Left lung (tissue), 10 donors: Measurements from ENCODE around the gene SRRT. TPM values are rescaled to one million over a fixed set of nuclear protein-coding genes. Genes with fewer than 3 reads are reported as not detected.
"Not testable (repeated sequence)": the region's sequence is repeated elsewhere in the genome, so short reads cannot be mapped to it uniquely, and the experiment has no call there.

Source experiments
- ATAC-seq: fragments of 200-7000 bp; cut with Tn5 transposase; one replicate; pipeline ENCODE4 v1.9.1; 2020; ENCODE audit warnings: moderate library complexity
- DNase-seq, 4 donors: peaks; one replicate each; pipeline ENCODE4 v3.0.0-alpha.2; 2013 to 2020
- H3K27ac ChIP-seq, 2 donors: fragments of 200-600 bp; sonication (generic) in 1 of 2; one replicate each; pipeline versions ENCODE4 v1.5.0 to v1.8.0; 2020 to 2021
- H3K27me3 ChIP-seq, 2 donors: fragments of 200-600 bp; sonication (generic) in 1 of 2; one replicate each; pipeline versions ENCODE4 v1.5.0 to v1.8.0; 2020 to 2021
- H3K36me3 ChIP-seq, 2 donors: fragments of 200-600 bp; sonication (generic) in 1 of 2; one replicate each; pipeline versions ENCODE4 v1.5.0 to v1.8.0; 2020 to 2021
- H3K4me1 ChIP-seq, 2 donors: fragments of 200-600 bp; one replicate each; pipeline ENCODE4 v1.8.0; 2021
- H3K4me3 ChIP-seq, 2 donors: fragments of 200-600 bp; sonication (generic) in 1 of 2; one replicate each; pipeline versions ENCODE4 v1.5.0 to v1.8.0; 2020 to 2021; ENCODE audit warnings: mild to moderate bottlenecking in 1 of 2
- H3K9me3 ChIP-seq, 2 donors: fragments of 200-600 bp; sonication (generic) in 1 of 2; one replicate each; pipeline versions ENCODE4 v1.5.0 to v1.8.0; 2020 to 2021
- CTCF ChIP-seq, 2 donors: fragments of 200-600 bp; sonication (generic) in 1 of 2; IDR thresholded peaks; one replicate each; pipeline versions ENCODE4 v1.5.0 to v1.8.0; 2021; ENCODE audit warnings: antibody characterized with exemption in 2 of 2
- intact Hi-C, 2 donors: fragments of 100-400 bp; cut with DNase I; formaldehyde crosslinking; loops; one replicate each; pipeline versions ENCODE4 v1.11.2 to v1.14.2; 2022
- polyA plus RNA-seq, 6 donors: library from polyadenylated mRNA; unstranded; fragments of 120-200 nt; gene quantifications; one replicate each; pipeline ENCODE4 v1.2.1, GENCODE V29; 2013; ENCODE audit not compliant: insufficient read length in 6 of 6
- total RNA-seq, 2 donors: library from RNA; stranded (reverse); fragmentation: NEBNext Ultra II Directional; extraction: Animal tissue kit (Norgen Biotek cat#: 25700); gene quantifications; one replicate each; pipeline ENCODE4 v1.2.1, GENCODE V29; 2021
- donor health status: DM: no; HTN: yes; CAD: no.
- donor health status: DM: no; HTN: no; CAD: no.

The SRRT gene
- total and polyA plus RNA-seq, 8 donors: 91.4 to 232 (median 166) TPM

GRCh38 chr7:100900978-100901377 lies 26.1 kb downstream of the SRRT start:
- no peak for DNase-seq
- intact Hi-C loops: no loop called here
- TF ChIP-seq CTCF (IDR thresholded peaks at IDR 0.05): no peak
- Histone ChIP-seq H3K9me3 (no peaks in the 10 kb centered on the region), H3K36me3 (no peaks in the 10 kb centered on the region), H3K4me1 (peaks cover 0 to 14% of the 10 kb centered on the region in 2 donors), H3K27me3 (peaks cover 8 to 68% of the 10 kb centered on the region in 2 donors), H3K27ac (no peak overlapping the region), H3K4me3 (no peak overlapping the region)
- ATAC-seq: no peak

- Histone ChIP-seq H3K36me3 (no peaks in the 10 kb centered on the region), H3K4me3 (no peak overlapping the region), H3K4me1 (peaks cover 0 to 6% of the 10 kb centered on the region in 2 donors), H3K27ac (no peak overlapping the region), H3K27me3 (peaks cover 0 to 59% of the 10 kb centered on the region in 2 donors), H3K9me3 (no peaks in the 10 kb centered on the region)
- intact Hi-C loops: no loop called here
- no peak for ATAC-seq
- TF ChIP-seq CTCF (IDR thresholded peaks at IDR 0.05): no peak
- DNase-seq: no peak
These were observed 27.0 kb downstream of the SRRT start for GRCh38 chr7:100901921-100902332.

- H3K4me1 ChIP-seq: no peaks in the 10 kb centered on the region
- H3K9me3 ChIP-seq: no peaks in the 10 kb centered on the region
- peaks cover 0 to 52% of the 10 kb centered on the region in 2 donors for H3K27me3 ChIP-seq
- ATAC-seq: no peak
- no peaks in the 10 kb centered on the region for H3K36me3 ChIP-seq
- no peak for DNase-seq
- no peak for TF ChIP-seq CTCF (IDR thresholded peaks at IDR 0.05)
- intact Hi-C loops: no loop called here
- no peak overlapping the region for H3K4me3 ChIP-seq
- H3K27ac ChIP-seq: no peak overlapping the region
These were observed 27.7 kb downstream of the SRRT start for GRCh38 chr7:100902638-100903037.

GRCh38 chr7:100908512-100908911 lies 33.6 kb downstream of the SRRT start:
- ATAC-seq (no peak), DNase-seq (no peak)
- no peaks in the 10 kb centered on the region for H3K36me3 ChIP-seq
- TF ChIP-seq CTCF (IDR thresholded peaks at IDR 0.05): no peak
- H3K9me3 ChIP-seq: no peaks in the 10 kb centered on the region
- H3K27ac ChIP-seq: no peak overlapping the region
- H3K27me3 ChIP-seq: peaks cover 0 to 6% of the 10 kb centered on the region in 2 donors
- peaks cover 0 to 5% of the 10 kb centered on the region in 2 donors for H3K4me1 ChIP-seq
- no peak overlapping the region for H3K4me3 ChIP-seq
- intact Hi-C loops: no loop called here

GRCh38 chr7:100910443-100910842 lies 35.5 kb downstream of the SRRT start:
- H3K27ac ChIP-seq, intact Hi-C loops, H3K9me3 ChIP-seq, H3K36me3 ChIP-seq, H3K4me1 ChIP-seq, DNase-seq, H3K27me3 ChIP-seq, ATAC-seq, H3K4me3 ChIP-seq: not testable (repeated sequence)

GRCh38 chr7:100911484-100911883 lies 36.6 kb downstream of the SRRT start:
- H3K27ac ChIP-seq: no peak overlapping the region
- no peaks in the 10 kb centered on the region for H3K36me3 ChIP-seq
- ATAC-seq (no peak), DNase-seq (no peak)
- H3K4me1 ChIP-seq: peaks cover 0 to 5% of the 10 kb centered on the region in 2 donors
- no peak overlapping the region for H3K4me3 ChIP-seq
- H3K9me3 ChIP-seq: no peaks in the 10 kb centered on the region
- intact Hi-C loops: no loop called here
- H3K27me3 ChIP-seq: peaks cover 0 to 10% of the 10 kb centered on the region in 2 donors
- no peak for TF ChIP-seq CTCF (IDR thresholded peaks at IDR 0.05)
